ENCODE results near the gene CFAP299.

GRCh38 chr4:80980239-80980638 is 644.7 kb downstream of the CFAP299 start:
- TF ChIP-seq CTCF (IDR thresholded peaks at IDR 0.05) (no peak), POLR2A (IDR thresholded peaks at IDR 0.05) (no peak)
